Aorta (tissue), 5 donors: ENCODE results near the gene NDE1. TPM values are rescaled to one million over a fixed set of nuclear protein-coding genes. Genes with fewer than 3 reads are reported as not detected.
"Not testable (repeated sequence)": the region's sequence is repeated elsewhere in the genome, so short reads cannot be mapped to it uniquely, and the experiment has no call there.

Experiments used
- ATAC-seq: fragments of 200-7000 bp; cut with Tn5 transposase; one replicate; pipeline ENCODE4 v1.9.1; 2022; ENCODE audit warnings: moderate library complexity; ENCODE audit not compliant: low FRiP score
- DNase-seq, 2 donors: peaks; one replicate each; pipeline ENCODE4 v3.0.0-alpha.2; 2020
- H3K27ac ChIP-seq, 2 donors: one replicate each; pipeline ENCODE4 v1.5.1; 2013; ENCODE audit warnings: low read length in 2 of 2, mild to moderate bottlenecking in 2 of 2, moderate library complexity in 2 of 2, control low read depth in 1 of 2, inconsistent platforms in 1 of 2, low read depth in 1 of 2
- H3K27me3 ChIP-seq, 2 donors: one replicate each; pipeline ENCODE4 v1.6.1; 2013; ENCODE audit warnings: control low read depth in 1 of 2, low read length in 1 of 2, mild to moderate bottlenecking in 1 of 2, moderate library complexity in 1 of 2; ENCODE audit not compliant: insufficient read depth in 2 of 2, control insufficient read depth in 1 of 2
- H3K36me3 ChIP-seq, 2 donors: one replicate each; pipeline ENCODE4 v1.6.1; 2013; ENCODE audit warnings: control low read depth in 1 of 2, low read length in 1 of 2, mild to moderate bottlenecking in 1 of 2; ENCODE audit not compliant: insufficient read depth in 2 of 2, control insufficient read depth in 1 of 2
- H3K4me1 ChIP-seq, 2 donors: one replicate each; pipeline ENCODE4 v1.6.1; 2013; ENCODE audit warnings: low read length in 2 of 2, control low read depth in 1 of 2, mild to moderate bottlenecking in 1 of 2, moderate library complexity in 1 of 2; ENCODE audit not compliant: insufficient read depth in 2 of 2, control insufficient read depth in 1 of 2
- H3K4me3 ChIP-seq, 2 donors: one replicate each; pipeline ENCODE4 v1.5.1; 2013; ENCODE audit warnings: low read length in 2 of 2, control low read depth in 1 of 2, mild to moderate bottlenecking in 1 of 2
- H3K9me3 ChIP-seq: one replicate; pipeline ENCODE4 v1.6.1; 2013; ENCODE audit warnings: mild to moderate bottlenecking, low read length; ENCODE audit not compliant: control insufficient read depth
- WGBS, 2 donors: extraction: QIAGEN DNeasy Blood & Tissue Kit; methylation state at CpG; one replicate each; pipeline ENCODE4 v1.1.7; 2013; 5-methylcytosine and 5-hydroxymethylcytosine counted together
- intact Hi-C, 2 donors: fragments of 100-400 bp; cut with DNase I; formaldehyde crosslinking; loops; one replicate each; pipeline versions ENCODE4 v1.14.2 to v1.15.0; 2022
- polyA plus RNA-seq, 2 donors: library from polyadenylated mRNA; stranded (reverse); fragments of 200-250 nt; gene quantifications; one replicate each; pipeline ENCODE4 v1.2.3, GENCODE V29; 2013
- total RNA-seq, 2 donors: library from RNA; stranded (reverse); fragmentation: NEBNext Ultra II Directional; extraction: Animal tissue kit (Norgen Biotek cat#: 25700); gene quantifications; one replicate each; pipeline ENCODE4 v1.2.1, GENCODE V29; 2021
- donor health status: healthy with polysubstance abuse.
- donor health status: Bipolar disorder and iron deficiency.
- donor health status: DM: no; HTN: no; CAD: no.
- donor health status: DM: no; HTN: no; CAD: no.
- donor health status: DM: yes; HTN: yes; CAD: no.

Gene NDE1
- total and polyA plus RNA-seq, 4 donors: 14.8 to 42.8 (median 23.9) TPM

- H3K36me3 ChIP-seq: peaks cover 0 to 4% of the 10 kb centered on the region in 2 donors
- no peaks in the 10 kb centered on the region for H3K27me3 ChIP-seq
- no peak overlapping the region for H3K27ac ChIP-seq
- no peaks in the 10 kb centered on the region for H3K9me3 ChIP-seq
- no peaks in the 10 kb centered on the region for H3K4me1 ChIP-seq
- 94% methylated on average over 8 of the region's 8 CpGs for WGBS, 2 donors
- intact Hi-C loops: no loop called here
- no peak for ATAC-seq
- no peak for DNase-seq
- no peak overlapping the region for H3K4me3 ChIP-seq
These were observed 21.6 kb downstream of the NDE1 start for GRCh38 chr16:15671530-15672117.

GRCh38 chr16:15672127-15672513 lies 22.1 kb downstream of the NDE1 start:
- intact Hi-C loops, DNase-seq, H3K9me3 ChIP-seq, H3K4me3 ChIP-seq, H3K36me3 ChIP-seq, H3K27me3 ChIP-seq, H3K4me1 ChIP-seq: not testable (repeated sequence)
- H3K27ac ChIP-seq: peak overlapping the region; percentile 49 to 68
- peak; percentile 31 for ATAC-seq
- WGBS, 2 donors: 89 to 91% methylated on average over 10 of the region's 10 CpGs

- DNase-seq (peak; percentile 94 to 96), ATAC-seq (peak; percentile 96)
- H3K4me3 ChIP-seq: no peak overlapping the region
- no peaks in the 10 kb centered on the region for H3K27me3 ChIP-seq
- H3K36me3 ChIP-seq: peaks cover 0 to 2% of the 10 kb centered on the region in 2 donors
- H3K27ac ChIP-seq: peak overlapping the region; percentile 49 to 68
- H3K9me3 ChIP-seq: no peaks in the 10 kb centered on the region
- 10 to 13% methylated on average over 20 of the region's 20 CpGs for WGBS, 2 donors
- intact Hi-C loops: no loop called here
- H3K4me1 ChIP-seq: no peaks in the 10 kb centered on the region
These were observed 22.6 kb downstream of the NDE1 start for GRCh38 chr16:15672514-15673167.

DNA sequence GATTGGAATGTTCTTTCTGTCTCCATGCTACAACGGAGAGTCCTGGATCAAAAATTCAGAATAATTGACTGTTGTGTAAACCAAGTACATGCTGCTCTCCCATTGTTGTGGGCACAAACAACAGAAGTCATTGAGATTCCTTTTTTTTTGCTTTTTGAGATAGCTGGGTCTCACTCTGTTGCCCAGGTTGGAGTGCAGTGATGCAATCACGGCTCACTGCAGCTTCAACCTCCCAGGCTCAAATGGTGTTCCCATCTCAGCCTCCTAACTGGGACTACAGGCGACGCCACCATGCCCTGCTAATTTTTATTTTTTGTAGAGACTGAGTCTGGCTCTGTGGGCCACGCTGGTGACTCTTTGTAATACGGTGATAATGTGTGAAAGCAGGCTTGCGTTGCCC lies 24.5 kb downstream of the NDE1 start:
- Histone ChIP-seq H3K4me1 (no peaks in the 10 kb centered on the region), H3K4me3 (no peak overlapping the region), H3K36me3 (peaks cover 0 to 1% of the 10 kb centered on the region in 2 donors), H3K9me3 (no peaks in the 10 kb centered on the region), H3K27me3 (no peaks in the 10 kb centered on the region), H3K27ac (no peak overlapping the region)
- intact Hi-C loops: no loop called here
- DNase-seq (no peak), ATAC-seq (no peak)
- WGBS, 2 donors: 95 to 96% methylated on average over 7 of the region's 7 CpGs

DNA sequence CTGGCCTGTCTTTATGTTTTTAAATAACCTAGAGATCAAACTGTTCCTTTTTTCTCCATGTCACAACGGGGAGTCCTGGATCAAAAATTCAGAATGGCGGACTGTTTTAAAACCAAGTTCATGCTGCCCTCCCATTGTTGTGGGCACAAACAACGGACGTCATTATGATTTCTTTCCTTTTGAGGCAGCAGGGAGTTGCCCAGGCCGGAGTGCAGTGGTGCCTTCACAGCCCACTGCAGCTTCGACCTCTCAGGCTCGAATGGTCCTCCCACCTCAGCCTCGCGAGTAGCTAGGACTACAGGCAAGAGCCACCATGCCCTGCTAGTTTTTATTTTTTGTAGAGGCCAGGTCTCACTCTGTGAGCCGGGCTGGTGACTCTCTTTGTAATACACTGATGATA lies 26.5 kb downstream of the NDE1 start:
- Histone ChIP-seq H3K9me3 (no peaks in the 10 kb centered on the region), H3K4me1 (no peaks in the 10 kb centered on the region), H3K36me3 (peaks cover 0 to 1% of the 10 kb centered on the region in 2 donors), H3K4me3 (no peak overlapping the region), H3K27ac (no peak overlapping the region), H3K27me3 (no peaks in the 10 kb centered on the region)
- ATAC-seq (no peak), DNase-seq (no peak)
- intact Hi-C loops: no loop called here
- WGBS, 2 donors: 79 to 82% methylated on average over 10 of the region's 10 CpGs

DNA sequence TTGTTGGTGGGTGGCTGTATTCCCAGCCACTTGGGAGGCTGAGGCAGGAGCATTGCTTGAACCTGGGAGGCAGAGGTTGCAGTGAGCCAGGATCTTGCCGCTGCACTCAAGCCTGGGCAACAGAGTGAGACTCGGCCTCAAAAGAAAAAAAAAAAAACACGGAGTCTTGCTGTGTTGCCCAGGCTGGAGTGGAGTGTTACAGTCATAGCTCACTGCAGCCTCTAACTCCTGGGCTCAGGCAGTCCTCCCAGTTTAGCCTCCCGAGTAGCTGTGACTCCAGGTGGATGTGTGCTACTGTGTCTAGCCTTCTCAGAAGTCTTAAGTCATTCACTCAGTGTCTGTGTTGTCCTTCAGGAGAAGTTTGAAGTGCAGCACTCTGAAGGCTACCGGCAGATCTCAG lies 27.4 kb downstream of the NDE1 start:
- intact Hi-C loops: no loop called here
- Histone ChIP-seq H3K4me3 (no peak overlapping the region), H3K27me3 (no peaks in the 10 kb centered on the region), H3K27ac (no peak overlapping the region), H3K4me1 (no peaks in the 10 kb centered on the region), H3K36me3 (peaks cover 0 to 1% of the 10 kb centered on the region in 2 donors), H3K9me3 (no peaks in the 10 kb centered on the region)
- no peak for DNase-seq
- WGBS, 2 donors: 94 to 95% methylated on average over 5 of the region's 5 CpGs
- no peak for ATAC-seq

- Histone ChIP-seq H3K4me3 (no peak overlapping the region), H3K27me3 (no peaks in the 10 kb centered on the region), H3K4me1 (no peaks in the 10 kb centered on the region), H3K36me3 (peaks cover 0 to 3% of the 10 kb centered on the region in 2 donors), H3K27ac (no peak overlapping the region), H3K9me3 (no peaks in the 10 kb centered on the region)
- intact Hi-C loops: no loop called here
- peak; percentile 74 for ATAC-seq
- 25 to 30% methylated on average over 7 of the region's 7 CpGs for WGBS, 2 donors
- DNase-seq: peak; percentile 76 to 81
These were observed 32.1 kb downstream of the NDE1 start for GRCh38 chr16:15682105-15682570.

- WGBS, 2 donors: 96 to 98% methylated on average over 2 of the region's 2 CpGs
- Histone ChIP-seq H3K9me3 (no peaks in the 10 kb centered on the region), H3K27me3 (no peaks in the 10 kb centered on the region), H3K4me1 (no peaks in the 10 kb centered on the region), H3K27ac (no peak overlapping the region), H3K36me3 (peaks cover 0 to 5% of the 10 kb centered on the region in 2 donors), H3K4me3 (no peak overlapping the region)
- intact Hi-C loops: no loop called here
- DNase-seq (no peak), ATAC-seq (no peak)
These were observed 36.2 kb downstream of the NDE1 start for GRCh38 chr16:15686287-15686686.

- 83 to 88% methylated on average over 3 of the region's 3 CpGs for WGBS, 2 donors
- H3K4me1 ChIP-seq: no peaks in the 10 kb centered on the region
- DNase-seq (no peak), ATAC-seq (no peak)
- intact Hi-C loops: no loop called here
- H3K4me3 ChIP-seq: no peak overlapping the region
- H3K36me3 ChIP-seq: peaks cover 0 to 5% of the 10 kb centered on the region in 2 donors
- H3K27me3 ChIP-seq: no peaks in the 10 kb centered on the region
- H3K27ac ChIP-seq: no peak overlapping the region
- no peaks in the 10 kb centered on the region for H3K9me3 ChIP-seq
These were observed 39.2 kb downstream of the NDE1 start for GRCh38 chr16:15689290-15689689.
